Endodermal cell (in vitro differentiated cells): ENCODE data around the gene JARID2. TPM values are rescaled to one million over a fixed set of nuclear protein-coding genes. Genes with fewer than 3 reads are reported as not detected.

Experiments used
- DNase-seq: peaks from one replicate; pipeline ENCODE4 v3.0.0-alpha.2; 2017
- H3K27ac ChIP-seq: 2 replicates; pipeline ENCODE4 v1.5.1; 2013; ENCODE audit warnings: mild to moderate bottlenecking, low read depth, low read length, moderate library complexity
- H3K27me3 ChIP-seq: 2 replicates; pipeline ENCODE4 v1.6.1; 2013; ENCODE audit warnings: mild to moderate bottlenecking, low read length, moderate library complexity; ENCODE audit not compliant: insufficient read depth, control insufficient read depth, poor library complexity, severe bottlenecking
- H3K36me3 ChIP-seq: 2 replicates; pipeline ENCODE4 v1.7.0; 2013; ENCODE audit warnings: mild to moderate bottlenecking, low read length, moderate library complexity; ENCODE audit not compliant: control insufficient read depth, insufficient read depth
- H3K4me1 ChIP-seq: one replicate; pipeline ENCODE4 v1.7.0; 2013; ENCODE audit warnings: low read length; ENCODE audit not compliant: control insufficient read depth, insufficient read depth
- H3K4me3 ChIP-seq: 2 replicates; pipeline ENCODE4 v1.5.1; 2013; ENCODE audit warnings: mild to moderate bottlenecking, low read length, moderate library complexity
- H3K9ac ChIP-seq: 2 replicates; pipeline ENCODE4 v1.6.1; 2013; ENCODE audit warnings: mild to moderate bottlenecking, low read length, moderate library complexity; ENCODE audit not compliant: poor library complexity, severe bottlenecking; ENCODE audit errors: extremely low read depth
- H3K9me3 ChIP-seq: 2 replicates; pipeline ENCODE4 v1.6.1; 2013; ENCODE audit warnings: mild to moderate bottlenecking, low read length, moderate library complexity; ENCODE audit not compliant: control insufficient read depth
- H3K27ac Mint-ChIP-seq: 2 replicates; pipeline ENCODE4 v1.8.0; 2020; ENCODE audit warnings: mixed read lengths
- H3K27me3 Mint-ChIP-seq: 2 replicates; pipeline ENCODE4 v1.8.0; 2021; ENCODE audit warnings: mild to moderate bottlenecking, mixed read lengths; ENCODE audit not compliant: insufficient read depth
- H3K36me3 Mint-ChIP-seq: 2 replicates; pipeline ENCODE4 v1.8.0; 2020; ENCODE audit warnings: low read depth, mixed read lengths
- H3K4me1 Mint-ChIP-seq: 2 replicates; pipeline ENCODE4 v1.8.0; 2020; ENCODE audit warnings: mixed read lengths
- H3K4me3 Mint-ChIP-seq: 2 replicates; pipeline ENCODE4 v1.8.0; 2020; ENCODE audit warnings: mild to moderate bottlenecking, moderate library complexity, mixed read lengths
- H3K9me3 Mint-ChIP-seq: 2 replicates; pipeline ENCODE4 v1.8.0; 2020; ENCODE audit warnings: mild to moderate bottlenecking, mixed read lengths
- CTCF ChIP-seq: fragments of 200-600 bp; sonication (generic); conservative IDR thresholded peaks from 2 replicates; pipeline ENCODE4 v1.5.0; 2021; ENCODE audit warnings: antibody characterized with exemption, mild to moderate bottlenecking
- WGBS, 2 experiments: methylation state at CpG; one replicate each; pipeline versions ENCODE4 v1.1.5 to v1.1.7; 2013; ENCODE audit warnings: missing lambda C conversion rate in 2 of 2, mixed read lengths in 1 of 2; ENCODE audit not compliant: insufficient coverage in 1 of 2, insufficient read length in 1 of 2; 5-methylcytosine and 5-hydroxymethylcytosine counted together
- total RNA-seq, 2 donors: library from RNA; stranded (reverse); fragmentation: NEBNext Ultra II Directional in 1 of 2; extraction: Animal tissue kit (Norgen Biotek cat#: 25700) in 1 of 2; gene quantifications; 2 replicates in 1 of 2; 3 replicates in 1 of 2; pipeline ENCODE4 v1.2.1, GENCODE V29; 2021

Gene JARID2
- total RNA-seq, 2 donors from 2014 or later: 42.5 to 77.0 TPM

- no peaks in the 10 kb centered on the region for H3K9me3 ChIP-seq
- no peak for TF ChIP-seq CTCF
- no peaks in the 10 kb centered on the region for H3K36me3 ChIP-seq
- Mint-ChIP-seq H3K9me3 (no peaks in the 10 kb centered on the region), H3K36me3 (peaks cover 10% of the 10 kb centered on the region), H3K27ac (peak overlapping the region; percentile 79), H3K4me1 (peaks cover 38% of the 10 kb centered on the region), H3K27me3 (no peaks in the 10 kb centered on the region), H3K4me3 (no peak overlapping the region)
- H3K4me1 ChIP-seq: no peaks in the 10 kb centered on the region
- WGBS, 2 experiments: 96 to 98% methylated on average over 6 to 8 of the region's 8 CpGs
- H3K9ac ChIP-seq: no peak overlapping the region
- no peak overlapping the region for H3K27ac ChIP-seq
- no peaks in the 10 kb centered on the region for H3K27me3 ChIP-seq
- H3K4me3 ChIP-seq: no peak overlapping the region
- no peak for DNase-seq
These were observed 35.1 kb downstream of the JARID2 start for GRCh38 chr6:15280961-15281360.

DNA sequence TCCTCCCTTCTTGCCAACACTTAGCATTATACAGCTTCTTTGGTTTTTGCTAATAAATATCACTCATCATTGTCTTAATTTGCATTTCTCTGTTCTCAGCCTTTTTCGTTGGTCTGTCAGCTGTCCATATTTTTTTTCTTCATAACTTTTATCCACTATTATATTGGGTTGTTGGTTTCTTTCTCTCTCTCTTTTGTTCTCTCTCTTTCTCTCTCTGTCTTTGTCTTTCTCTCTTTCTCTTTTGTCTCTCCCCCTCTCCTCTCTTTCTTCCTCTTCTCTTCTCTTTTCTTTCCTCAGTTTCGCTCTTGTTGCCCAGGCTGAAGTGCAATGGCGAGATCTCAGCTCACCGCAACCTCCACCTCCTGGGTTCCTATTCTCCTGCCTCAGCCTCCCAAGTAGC is 36.5 kb downstream of the JARID2 start:
- no peak for DNase-seq
- H3K27me3 Mint-ChIP-seq: no peaks in the 10 kb centered on the region
- no peaks in the 10 kb centered on the region for H3K36me3 ChIP-seq
- no peak overlapping the region for H3K4me3 ChIP-seq
- H3K36me3 Mint-ChIP-seq: peaks cover 10% of the 10 kb centered on the region
- H3K27ac Mint-ChIP-seq: no peak overlapping the region
- no peak overlapping the region for H3K9ac ChIP-seq
- H3K4me3 Mint-ChIP-seq: no peak overlapping the region
- WGBS, 2 experiments: 97 to 100% methylated on average over 3 to 4 of the region's 4 CpGs
- peaks cover 30% of the 10 kb centered on the region for H3K4me1 Mint-ChIP-seq
- TF ChIP-seq CTCF: no peak
- no peaks in the 10 kb centered on the region for H3K4me1 ChIP-seq
- no peaks in the 10 kb centered on the region for H3K9me3 Mint-ChIP-seq
- H3K27ac ChIP-seq: no peak overlapping the region
- H3K9me3 ChIP-seq: no peaks in the 10 kb centered on the region
- H3K27me3 ChIP-seq: no peaks in the 10 kb centered on the region

DNA sequence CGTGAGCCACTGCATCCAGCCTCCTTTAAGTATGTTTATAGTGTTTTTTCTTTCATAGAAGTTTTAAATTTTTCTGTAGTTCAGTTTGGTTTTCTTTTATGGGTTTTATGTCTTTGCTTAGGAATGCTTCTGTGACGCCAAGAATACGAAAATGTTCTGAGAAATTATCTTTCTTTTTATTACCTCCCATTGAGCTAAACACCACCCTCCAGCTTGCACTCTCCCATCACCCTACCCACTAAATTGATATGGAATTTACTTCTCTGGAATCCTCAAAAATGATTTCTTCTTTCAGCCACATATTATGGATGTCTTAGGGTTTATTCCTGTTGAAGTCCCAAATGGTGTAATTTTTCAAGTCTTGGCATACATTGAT is 38.1 kb downstream of the JARID2 start:
- Histone ChIP-seq H3K27me3 (no peaks in the 10 kb centered on the region), H3K27ac (no peak overlapping the region), H3K9me3 (no peaks in the 10 kb centered on the region), H3K4me3 (no peak overlapping the region), H3K4me1 (no peaks in the 10 kb centered on the region), H3K9ac (no peak overlapping the region), H3K36me3 (peaks cover 5% of the 10 kb centered on the region)
- no peaks in the 10 kb centered on the region for H3K27me3 Mint-ChIP-seq
- no peak for DNase-seq
- H3K27ac Mint-ChIP-seq: no peak overlapping the region
- H3K4me1 Mint-ChIP-seq: peaks cover 34% of the 10 kb centered on the region
- H3K4me3 Mint-ChIP-seq: no peak overlapping the region
- no peak for TF ChIP-seq CTCF
- no peaks in the 10 kb centered on the region for H3K9me3 Mint-ChIP-seq
- H3K36me3 Mint-ChIP-seq: peaks cover 11% of the 10 kb centered on the region
- WGBS, 2 experiments: 100% methylated on average over 1 to 3 of the region's 3 CpGs
